Progenitor cell of endocrine pancreas (in vitro differentiated cells): Measurements from ENCODE around the gene MYBPC2. TPM values are rescaled to one million over a fixed set of nuclear protein-coding genes. Genes with fewer than 3 reads are reported as not detected.

Source experiments
- DNase-seq: peaks from one replicate; pipeline ENCODE4 v3.0.0; 2021; ENCODE audit warnings: low spot score; ENCODE audit not compliant: unreplicated experiment
- H3K27ac Mint-ChIP-seq: 2 replicates; pipeline ENCODE4 v1.8.0; 2021; ENCODE audit warnings: mild to moderate bottlenecking, moderate library complexity, mixed read lengths
- H3K27me3 Mint-ChIP-seq: 2 replicates; pipeline ENCODE4 v1.8.0; 2021; ENCODE audit warnings: mixed read lengths
- H3K36me3 Mint-ChIP-seq: 2 replicates; pipeline ENCODE4 v1.8.0; 2022; ENCODE audit warnings: mixed read lengths; ENCODE audit not compliant: insufficient read depth
- H3K4me1 Mint-ChIP-seq: 2 replicates; pipeline ENCODE4 v1.8.0; 2021; ENCODE audit warnings: low read depth, mixed read lengths
- H3K4me3 Mint-ChIP-seq: 2 replicates; pipeline ENCODE4 v1.8.0; 2021; ENCODE audit warnings: low read depth, mild to moderate bottlenecking, moderate library complexity, mixed read lengths
- H3K9me3 Mint-ChIP-seq: 2 replicates; pipeline ENCODE4 v1.8.0; 2021; ENCODE audit warnings: low read depth, mixed read lengths
- total RNA-seq: library from RNA; stranded (reverse); gene quantifications from 2 replicates; pipeline ENCODE4 v1.2.1, GENCODE V29; 2021
- TF ChIP-seq, protein P1 (sequence below): fragments of 200-600 bp; sonication (generic); IDR thresholded peaks from one replicate; pipeline ENCODE4 v1.5.0; 2021; ENCODE audit warnings: antibody characterized with exemption, mild to moderate bottlenecking; ENCODE audit not compliant: unreplicated experiment

MYBPC2 gene
- total RNA-seq, 1 donor from 2014 or later, result 1.6 TPM

DNA sequence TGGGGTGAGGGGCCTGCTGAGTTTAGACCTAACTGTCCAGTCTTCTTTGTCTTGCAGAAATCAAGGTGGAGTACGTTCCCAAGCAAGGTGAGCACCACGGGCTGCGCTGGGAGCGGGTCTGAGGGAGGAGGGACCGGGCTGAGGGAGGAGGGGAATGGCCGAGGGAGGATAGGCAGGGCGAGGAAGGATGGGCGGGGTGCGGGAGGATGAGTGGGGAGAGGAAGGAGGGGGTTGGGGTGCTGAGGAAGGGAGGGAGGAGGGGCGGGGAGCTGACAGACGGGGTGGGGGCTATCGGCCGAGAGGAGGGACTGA lies 18.5 kb downstream of the MYBPC2 start:
- TF ChIP-seq, protein P1, sequence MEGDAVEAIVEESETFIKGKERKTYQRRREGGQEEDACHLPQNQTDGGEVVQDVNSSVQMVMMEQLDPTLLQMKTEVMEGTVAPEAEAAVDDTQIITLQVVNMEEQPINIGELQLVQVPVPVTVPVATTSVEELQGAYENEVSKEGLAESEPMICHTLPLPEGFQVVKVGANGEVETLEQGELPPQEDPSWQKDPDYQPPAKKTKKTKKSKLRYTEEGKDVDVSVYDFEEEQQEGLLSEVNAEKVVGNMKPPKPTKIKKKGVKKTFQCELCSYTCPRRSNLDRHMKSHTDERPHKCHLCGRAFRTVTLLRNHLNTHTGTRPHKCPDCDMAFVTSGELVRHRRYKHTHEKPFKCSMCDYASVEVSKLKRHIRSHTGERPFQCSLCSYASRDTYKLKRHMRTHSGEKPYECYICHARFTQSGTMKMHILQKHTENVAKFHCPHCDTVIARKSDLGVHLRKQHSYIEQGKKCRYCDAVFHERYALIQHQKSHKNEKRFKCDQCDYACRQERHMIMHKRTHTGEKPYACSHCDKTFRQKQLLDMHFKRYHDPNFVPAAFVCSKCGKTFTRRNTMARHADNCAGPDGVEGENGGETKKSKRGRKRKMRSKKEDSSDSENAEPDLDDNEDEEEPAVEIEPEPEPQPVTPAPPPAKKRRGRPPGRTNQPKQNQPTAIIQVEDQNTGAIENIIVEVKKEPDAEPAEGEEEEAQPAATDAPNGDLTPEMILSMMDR, result no peak
- no peaks in the 10 kb centered on the region for H3K4me1 Mint-ChIP-seq
- H3K27me3 Mint-ChIP-seq, result peaks cover 3% of the 10 kb centered on the region
- no peak for DNase-seq
- H3K27ac Mint-ChIP-seq, result no peak overlapping the region
- no peaks in the 10 kb centered on the region for H3K36me3 Mint-ChIP-seq
- H3K9me3 Mint-ChIP-seq, result peaks cover 2% of the 10 kb centered on the region
- H3K4me3 Mint-ChIP-seq, result no peak overlapping the region

DNA sequence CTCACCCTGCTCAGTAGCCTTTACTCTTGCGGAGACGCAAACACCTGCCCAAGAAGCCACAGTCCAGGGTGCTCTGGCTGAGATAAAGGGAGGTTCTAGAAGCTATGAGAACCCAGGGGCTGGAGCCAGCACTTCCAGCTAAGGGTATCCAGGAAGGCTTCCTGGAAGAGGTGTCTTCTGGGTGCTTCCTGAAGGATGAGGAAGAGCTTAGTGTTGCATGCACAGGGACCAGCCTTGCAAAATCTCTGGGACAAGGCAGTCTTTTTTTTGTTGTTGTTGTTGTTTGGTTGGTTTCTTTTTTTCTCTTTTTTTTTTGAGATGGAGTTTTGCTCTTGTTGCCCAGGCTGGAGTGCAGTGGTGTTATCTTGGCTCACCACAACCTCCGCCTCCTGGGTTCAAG lies 20.6 kb downstream of the MYBPC2 start:
- no peak for DNase-seq
- no peak overlapping the region for H3K27ac Mint-ChIP-seq
- TF ChIP-seq, protein P1, result no peak
- H3K9me3 Mint-ChIP-seq, result no peaks in the 10 kb centered on the region
- no peaks in the 10 kb centered on the region for H3K36me3 Mint-ChIP-seq
- H3K4me3 Mint-ChIP-seq, result no peak overlapping the region
- H3K27me3 Mint-ChIP-seq, result peaks cover 7% of the 10 kb centered on the region
- no peaks in the 10 kb centered on the region for H3K4me1 Mint-ChIP-seq

DNA sequence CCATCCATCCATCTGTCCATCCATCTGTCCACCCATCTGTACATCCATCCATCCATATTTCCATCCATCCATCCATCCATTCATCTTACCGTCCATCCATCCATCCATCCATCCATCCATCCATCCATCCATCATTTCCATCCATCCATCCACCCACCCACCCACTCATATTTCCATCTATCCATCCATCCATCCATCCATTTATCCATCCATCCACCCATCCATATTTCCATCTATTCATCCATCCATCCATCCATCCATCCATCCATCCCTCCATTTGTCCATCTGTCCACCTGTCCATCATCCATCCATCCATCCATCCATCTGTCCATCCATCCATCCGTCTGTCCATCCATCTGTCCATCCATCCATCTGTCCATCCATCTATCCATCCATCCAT lies 23.3 kb downstream of the MYBPC2 start:
- TF ChIP-seq, protein P1, result no peak
- no peak for DNase-seq
- no peak overlapping the region for H3K27ac Mint-ChIP-seq
- no peak overlapping the region for H3K4me3 Mint-ChIP-seq
- H3K9me3 Mint-ChIP-seq, result no peaks in the 10 kb centered on the region
- H3K27me3 Mint-ChIP-seq, result peaks cover 7% of the 10 kb centered on the region
- H3K36me3 Mint-ChIP-seq, result no peaks in the 10 kb centered on the region
- no peaks in the 10 kb centered on the region for H3K4me1 Mint-ChIP-seq

DNA sequence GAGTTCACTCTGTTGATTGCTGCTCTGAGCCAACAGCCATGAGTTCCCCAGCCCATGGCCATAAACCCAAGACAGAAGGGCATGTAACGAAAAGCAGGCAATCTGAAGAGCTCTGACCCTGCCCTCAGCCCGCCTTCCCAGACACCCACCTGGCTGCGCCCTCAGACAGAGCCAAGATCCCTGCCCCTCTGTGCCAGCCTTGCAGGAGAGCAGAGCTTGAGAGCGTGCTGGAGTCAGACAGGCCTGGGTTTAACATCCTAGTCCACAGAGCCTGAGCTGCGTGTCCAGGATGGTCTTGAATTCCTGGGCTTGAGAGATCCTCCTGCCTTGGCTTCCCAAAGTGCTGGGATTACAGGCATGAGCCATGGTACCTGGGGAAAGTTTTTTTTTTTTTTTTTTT lies 24.6 kb downstream of the MYBPC2 start:
- TF ChIP-seq, protein P1, result no peak
- no peak overlapping the region for H3K27ac Mint-ChIP-seq
- no peaks in the 10 kb centered on the region for H3K9me3 Mint-ChIP-seq
- H3K4me1 Mint-ChIP-seq, result no peaks in the 10 kb centered on the region
- peaks cover 4% of the 10 kb centered on the region for H3K27me3 Mint-ChIP-seq
- no peak for DNase-seq
- H3K36me3 Mint-ChIP-seq, result no peaks in the 10 kb centered on the region
- no peak overlapping the region for H3K4me3 Mint-ChIP-seq

DNA sequence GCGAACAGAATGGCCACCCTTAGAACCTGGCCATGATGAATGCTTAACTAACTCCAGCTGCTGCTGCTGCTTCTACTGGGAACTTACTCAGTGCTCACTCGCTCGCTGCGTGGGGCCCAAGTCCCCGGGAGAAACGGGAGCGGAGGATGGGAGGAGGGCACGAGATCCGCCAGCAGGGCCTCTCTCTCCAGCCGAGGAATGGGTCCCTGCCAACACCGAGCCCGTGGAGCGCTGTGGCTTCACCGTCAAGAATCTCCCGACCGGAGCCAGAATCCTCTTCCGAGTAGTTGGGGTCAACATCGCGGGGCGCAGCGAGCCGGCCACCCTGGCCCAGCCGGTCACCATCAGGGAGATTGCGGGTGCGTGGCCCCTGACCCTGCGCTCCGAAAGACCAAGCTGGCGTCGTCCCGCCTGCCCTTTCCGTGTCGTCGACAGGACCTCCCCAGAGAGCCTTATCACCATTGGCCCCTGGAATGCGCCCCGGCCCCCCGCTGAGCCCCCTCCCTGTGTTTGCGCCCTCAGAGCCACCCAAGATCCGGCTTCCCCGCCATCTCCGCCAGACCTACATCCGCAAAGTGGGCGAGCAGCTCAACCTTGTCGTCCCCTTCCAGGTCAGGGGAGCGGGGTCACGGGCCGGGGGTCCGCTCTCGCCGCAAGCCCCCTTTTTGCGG lies 25.8 kb downstream of the MYBPC2 start:
- Mint-ChIP-seq H3K36me3 (no peaks in the 10 kb centered on the region), H3K9me3 (no peaks in the 10 kb centered on the region), H3K27me3 (peaks cover 4% of the 10 kb centered on the region), H3K4me1 (no peaks in the 10 kb centered on the region), H3K4me3 (no peak overlapping the region), H3K27ac (no peak overlapping the region)
- TF ChIP-seq, protein P1, result no peak
- no peak for DNase-seq
